OCI-LY3 (cell line): ENCODE results near the gene MCM5.

Source experiments
- H2AFZ ChIP-seq: fragments of 200-600, 300-600 bp; shearing (Covaris generic); 2 replicates; pipeline ENCODE4 v1.6.0; 2014; ENCODE audit warnings: antibody characterized with exemption, low read depth, low read length
- H3K27ac ChIP-seq: fragments of 200-600, 300-600 bp; sonication (generic); 2 replicates; pipeline ENCODE4 v1.5.1; 2014; ENCODE audit warnings: mild to moderate bottlenecking, low read length, moderate library complexity, mixed read lengths
- H3K27me3 ChIP-seq: fragments of 200-600, 300-600 bp; sonication (generic); 2 replicates; pipeline ENCODE4 v1.6.1; 2014; ENCODE audit warnings: low read depth, low read length, mixed read lengths
- H3K36me3 ChIP-seq: fragments of 200-600, 300-600 bp; sonication (generic); replicated peaks from 2 replicates; pipeline ENCODE3; 2014; ENCODE audit warnings: low read depth, low read length, mixed read lengths
- H3K4me1 ChIP-seq: fragments of 300-600, 200-600 bp; sonication (generic); 2 replicates; pipeline ENCODE4 v1.6.1; 2014; ENCODE audit warnings: low read length, mixed read lengths
- H3K4me2 ChIP-seq: fragments of 200-600, 300-600 bp; sonication (generic); 2 replicates; pipeline ENCODE4 v1.6.1; 2014; ENCODE audit warnings: low read length, mixed read lengths
- H3K4me3 ChIP-seq: fragments of 300-600, 200-600 bp; sonication (generic); 2 replicates; pipeline ENCODE4 v1.5.1; 2014; ENCODE audit warnings: antibody characterized with exemption, mild to moderate bottlenecking, low read length, moderate library complexity
- H3K79me2 ChIP-seq: fragments of 300-600, 200-600 bp; shearing (Covaris generic); 2 replicates; pipeline ENCODE4 v1.6.1; 2014; ENCODE audit warnings: mild to moderate bottlenecking, low read length, mixed read lengths
- H3K9ac ChIP-seq: fragments of 300-600, 200-600 bp; shearing (Covaris generic); 2 replicates; pipeline ENCODE4 v1.6.0; 2014; ENCODE audit warnings: mild to moderate bottlenecking, low read length, moderate library complexity
- H3K9me3 ChIP-seq: fragments of 200-600, 300-600 bp; shearing (Covaris generic); 2 replicates; pipeline ENCODE4 v1.6.1; 2014; ENCODE audit warnings: low read length, mixed read lengths; ENCODE audit not compliant: insufficient read depth
- H4K20me1 ChIP-seq: fragments of 200-600, 300-600 bp; sonication (generic); 2 replicates; pipeline ENCODE4 v1.6.1; 2016; ENCODE audit warnings: low read length, mixed read lengths; ENCODE audit not compliant: insufficient read depth
- EZH2phosphoT487 ChIP-seq: fragments of 200-600 bp; shearing (Covaris generic); IDR thresholded peaks from 2 replicates; pipeline ENCODE4 v1.6.1; 2018; ENCODE audit warnings: antibody characterized with exemption, mixed run types, low read depth
- TF ChIP-seq, protein P1 (sequence below): fragments of 200-600, 300-600 bp; sonication (generic); IDR thresholded peaks from 2 replicates; pipeline ENCODE4 v1.5.1; 2014; ENCODE audit warnings: antibody characterized with exemption, low read length, low read depth

Gene MCM5

DNA sequence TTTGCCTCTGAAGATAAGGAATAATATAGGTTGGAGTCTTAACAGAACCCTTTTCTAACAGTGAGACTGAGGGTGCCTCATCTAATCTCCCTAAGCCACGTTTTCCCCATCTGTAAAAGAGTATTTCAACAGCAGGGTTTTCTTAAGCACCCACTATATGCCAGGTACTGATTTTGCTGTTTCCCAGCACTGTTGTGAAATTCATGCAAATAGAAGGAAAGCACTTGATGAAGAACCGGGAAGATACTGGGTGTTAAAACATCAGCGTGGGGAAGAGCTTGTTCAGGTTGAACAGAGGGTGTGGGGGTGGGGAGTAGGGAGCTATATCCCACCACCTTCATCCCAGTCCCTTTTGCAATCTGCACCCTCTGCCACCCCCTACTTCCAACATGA, 16.3 kb upstream of the MCM5 start:
- peaks cover 30% of the 10 kb centered on the region for H3K4me1 ChIP-seq
- H3K27ac ChIP-seq, result no peak overlapping the region
- H4K20me1 ChIP-seq, result peaks cover 31% of the 10 kb centered on the region; the same call in 1 of the 2 replicates
- H2AFZ ChIP-seq, result no peak overlapping the region
- H3K27me3 ChIP-seq, result no peaks in the 10 kb centered on the region
- no peaks in the 10 kb centered on the region for H3K9me3 ChIP-seq
- H3K4me2 ChIP-seq, result peak overlapping the region; percentile 15; the same call in 1 of the 2 replicates
- TF ChIP-seq, protein P1, sequence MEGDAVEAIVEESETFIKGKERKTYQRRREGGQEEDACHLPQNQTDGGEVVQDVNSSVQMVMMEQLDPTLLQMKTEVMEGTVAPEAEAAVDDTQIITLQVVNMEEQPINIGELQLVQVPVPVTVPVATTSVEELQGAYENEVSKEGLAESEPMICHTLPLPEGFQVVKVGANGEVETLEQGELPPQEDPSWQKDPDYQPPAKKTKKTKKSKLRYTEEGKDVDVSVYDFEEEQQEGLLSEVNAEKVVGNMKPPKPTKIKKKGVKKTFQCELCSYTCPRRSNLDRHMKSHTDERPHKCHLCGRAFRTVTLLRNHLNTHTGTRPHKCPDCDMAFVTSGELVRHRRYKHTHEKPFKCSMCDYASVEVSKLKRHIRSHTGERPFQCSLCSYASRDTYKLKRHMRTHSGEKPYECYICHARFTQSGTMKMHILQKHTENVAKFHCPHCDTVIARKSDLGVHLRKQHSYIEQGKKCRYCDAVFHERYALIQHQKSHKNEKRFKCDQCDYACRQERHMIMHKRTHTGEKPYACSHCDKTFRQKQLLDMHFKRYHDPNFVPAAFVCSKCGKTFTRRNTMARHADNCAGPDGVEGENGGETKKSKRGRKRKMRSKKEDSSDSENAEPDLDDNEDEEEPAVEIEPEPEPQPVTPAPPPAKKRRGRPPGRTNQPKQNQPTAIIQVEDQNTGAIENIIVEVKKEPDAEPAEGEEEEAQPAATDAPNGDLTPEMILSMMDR, result no peak
- no peak for TF ChIP-seq EZH2phosphoT487
- peaks cover 42% of the 10 kb centered on the region for H3K36me3 ChIP-seq
- H3K9ac ChIP-seq, result no peak overlapping the region
- no peak overlapping the region for H3K4me3 ChIP-seq
- peaks cover 23% of the 10 kb centered on the region for H3K79me2 ChIP-seq

DNA sequence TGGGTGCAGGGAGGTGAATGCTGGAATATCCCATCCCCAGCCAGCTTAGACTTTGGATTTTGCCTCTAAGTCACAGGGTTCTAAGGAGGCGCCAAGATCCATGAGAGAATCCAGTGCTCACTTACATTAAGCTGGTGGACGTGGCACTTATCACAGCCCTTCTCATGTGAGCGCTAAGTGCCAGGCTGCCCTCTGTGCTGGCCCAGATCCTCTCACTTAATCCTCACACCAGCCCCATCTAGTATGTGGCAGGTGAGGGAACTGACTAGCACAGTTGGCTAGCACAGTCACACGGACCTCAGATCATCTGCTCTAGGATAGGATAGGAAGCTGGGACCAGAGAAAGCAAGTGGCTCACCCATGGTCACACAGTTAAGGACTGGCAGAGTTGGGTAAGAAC, 15.4 kb upstream of the MCM5 start:
- peaks cover 23% of the 10 kb centered on the region for H3K79me2 ChIP-seq
- H3K9ac ChIP-seq, result no peak overlapping the region
- H2AFZ ChIP-seq, result no peak overlapping the region
- no peak overlapping the region for H3K27ac ChIP-seq
- peaks cover 29% of the 10 kb centered on the region for H3K4me1 ChIP-seq
- peaks cover 31% of the 10 kb centered on the region; the same call in 1 of the 2 replicates for H4K20me1 ChIP-seq
- no peak overlapping the region for H3K4me3 ChIP-seq
- TF ChIP-seq, protein P1, result no peak
- TF ChIP-seq EZH2phosphoT487, result no peak
- H3K36me3 ChIP-seq, result peaks cover 45% of the 10 kb centered on the region
- no peaks in the 10 kb centered on the region for H3K9me3 ChIP-seq
- H3K4me2 ChIP-seq, result no peak overlapping the region
- H3K27me3 ChIP-seq, result no peaks in the 10 kb centered on the region

DNA sequence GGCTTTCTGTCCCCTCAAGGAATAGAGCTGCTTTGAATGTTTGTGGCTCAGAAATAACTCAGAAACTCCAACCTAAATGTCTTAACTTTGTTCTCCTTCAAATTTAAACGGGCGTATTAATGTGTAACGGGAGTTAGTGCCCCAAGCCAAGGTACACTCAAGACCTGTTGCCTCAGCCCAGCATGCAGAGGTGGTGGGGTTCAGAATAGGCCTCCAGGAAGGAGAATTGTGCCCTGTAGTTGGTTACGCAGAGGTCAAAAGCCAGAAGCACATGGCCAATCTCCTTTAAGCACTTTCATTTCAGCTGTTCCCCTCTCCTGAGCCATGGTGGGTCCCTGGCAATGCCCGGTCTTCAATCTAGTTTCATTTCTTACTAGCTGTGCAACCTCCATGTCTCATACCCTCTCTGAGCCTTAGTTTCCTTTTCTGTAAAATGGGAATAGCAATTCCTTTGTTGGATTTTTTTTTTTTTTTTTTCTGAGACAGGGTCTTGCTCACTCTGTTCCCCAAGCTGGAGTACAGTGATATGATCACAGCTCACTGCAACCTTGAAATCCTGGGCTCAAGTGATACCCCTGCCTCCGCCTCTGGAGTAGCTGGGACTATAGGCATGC, 14.9 kb upstream of the MCM5 start:
- Histone ChIP-seq H3K27ac (no peak overlapping the region), H3K4me2 (no peak overlapping the region), H3K4me3 (no peak overlapping the region), H4K20me1 (peaks cover 31% of the 10 kb centered on the region; the same call in 1 of the 2 replicates), H3K9me3 (no peaks in the 10 kb centered on the region), H3K36me3 (peaks cover 50% of the 10 kb centered on the region), H3K9ac (no peak overlapping the region), H3K27me3 (no peaks in the 10 kb centered on the region), H3K4me1 (peaks cover 25% of the 10 kb centered on the region), H2AFZ (no peak overlapping the region), H3K79me2 (peaks cover 23% of the 10 kb centered on the region)
- no peak for TF ChIP-seq EZH2phosphoT487
- TF ChIP-seq, protein P1, result no peak

DNA sequence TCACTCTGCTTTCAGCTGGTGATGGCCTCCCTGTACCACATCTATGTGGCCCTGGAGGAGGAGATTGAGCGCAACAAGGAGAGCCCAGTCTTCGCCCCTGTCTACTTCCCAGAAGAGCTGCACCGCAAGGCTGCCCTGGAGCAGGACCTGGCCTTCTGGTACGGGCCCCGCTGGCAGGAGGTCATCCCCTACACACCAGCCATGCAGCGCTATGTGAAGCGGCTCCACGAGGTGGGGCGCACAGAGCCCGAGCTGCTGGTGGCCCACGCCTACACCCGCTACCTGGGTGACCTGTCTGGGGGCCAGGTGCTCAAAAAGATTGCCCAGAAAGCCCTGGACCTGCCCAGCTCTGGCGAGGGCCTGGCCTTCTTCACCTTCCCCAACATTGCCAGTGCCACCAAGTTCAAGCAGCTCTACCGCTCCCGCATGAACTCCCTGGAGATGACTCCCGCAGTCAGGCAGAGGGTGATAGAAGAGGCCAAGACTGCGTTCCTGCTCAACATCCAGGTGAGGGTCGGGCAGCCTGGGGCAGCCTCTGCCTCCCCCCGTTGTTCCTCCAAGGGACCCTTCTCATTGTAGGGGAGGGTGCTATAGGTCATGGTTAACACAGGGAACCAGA, 13.2 kb upstream of the MCM5 start:
- Histone ChIP-seq H3K79me2 (peaks cover 15% of the 10 kb centered on the region), H3K27me3 (no peaks in the 10 kb centered on the region), H3K27ac (no peak overlapping the region), H3K4me3 (no peak overlapping the region), H2AFZ (no peak overlapping the region), H3K9me3 (no peaks in the 10 kb centered on the region), H3K36me3 (peaks cover 58% of the 10 kb centered on the region), H3K4me1 (peaks cover 18% of the 10 kb centered on the region), H3K4me2 (no peak overlapping the region), H3K9ac (no peak overlapping the region), H4K20me1 (peaks cover 31% of the 10 kb centered on the region; the same call in 1 of the 2 replicates)
- TF ChIP-seq EZH2phosphoT487, result no peak
- TF ChIP-seq, protein P1, result no peak
